HEK293 (cell line): ENCODE data around the gene AOC2.

Source experiments
- CTCF ChIA-PET: fragments of 350-600 bp; formaldehyde crosslinking; extraction: SDS; loops from one replicate; lab custom pipeline; 2021; ENCODE audit warnings: antibody characterized with exemption; lab: Yijun Ruan, JAX
- POLR2A ChIA-PET: fragments of 300-600 bp; formaldehyde crosslinking; extraction: SDS; loops from one replicate; lab custom pipeline; 2020; ENCODE audit warnings: antibody characterized with exemption, inconsistent platforms; lab: Yijun Ruan, JAX
- H3K27ac ChIP-seq: fragments of 200-500 bp; sonication (Bioruptor generic); 2 replicates; pipeline ENCODE4 v1.5.1; 2014; ENCODE audit warnings: low read depth, low read length, control low read depth, inconsistent platforms; ENCODE audit errors: extremely low read depth
- H3K36me3 ChIP-seq, 2 experiments: fragments of 200-500 bp in 1 of 2; sonication (Bioruptor generic) in 1 of 2; 1 replicate in 1 of 2; 2 replicates in 1 of 2; pipeline ENCODE4 v1.5.1; 2014 to 2017; ENCODE audit warnings: inconsistent platforms in 2 of 2, low read length in 2 of 2; ENCODE audit not compliant: control insufficient read depth in 2 of 2, insufficient read depth in 1 of 2
- H3K4me1 ChIP-seq: fragments of 200-500 bp; sonication (Bioruptor generic); 2 replicates; pipeline ENCODE4 v1.5.1; 2014; ENCODE audit warnings: mild to moderate bottlenecking, low read length, inconsistent platforms; ENCODE audit not compliant: control insufficient read depth, insufficient read depth
- H3K4me3 ChIP-seq: 2 replicates; pipeline ENCODE4 v1.5.1; 2011; ENCODE audit warnings: low read depth, mild to moderate bottlenecking, control low read depth, low read length, moderate library complexity
- H3K9me3 ChIP-seq: fragments of 200-500 bp; sonication (Bioruptor generic); 2 replicates; pipeline ENCODE4 v1.5.1; 2014; ENCODE audit warnings: low read depth, low read length, inconsistent platforms; ENCODE audit not compliant: control insufficient read depth, insufficient read depth
- EGR2 ChIP-seq: fragments of 450-650 bp; formaldehyde crosslinking; IDR thresholded peaks from 2 replicates; pipeline ENCODE4 v1.5.1; 2016; ENCODE audit warnings: low read depth, missing biosample characterization, missing genetic modification characterization
- GLI4 ChIP-seq: fragments of 450-650 bp; formaldehyde crosslinking; IDR thresholded peaks from 2 replicates; pipeline ENCODE4 v1.5.1; 2016; ENCODE audit warnings: missing biosample characterization, missing genetic modification characterization
- HOXA7 ChIP-seq: sonication (generic); formaldehyde crosslinking; IDR thresholded peaks from 2 replicates; pipeline ENCODE4 v1.8.1; 2022; ENCODE audit warnings: missing genetic modification reagents, borderline replicate concordance
- INSM2 ChIP-seq: fragments of 450-650 bp; formaldehyde crosslinking; IDR thresholded peaks from 2 replicates; pipeline ENCODE4 v1.5.1; 2016; ENCODE audit warnings: missing biosample characterization, missing genetic modification characterization
- PRDM1 ChIP-seq: fragments of 450-650 bp; formaldehyde crosslinking; IDR thresholded peaks from 2 replicates; pipeline ENCODE4; 2016; ENCODE audit warnings: missing biosample characterization, missing genetic modification characterization
- PRDM2 ChIP-seq: fragments of 450-650 bp; formaldehyde crosslinking; IDR thresholded peaks from 2 replicates; pipeline ENCODE4 v1.5.1; 2016; ENCODE audit warnings: missing biosample characterization, missing genetic modification characterization, borderline replicate concordance
- SP7 ChIP-seq: fragments of 450-650 bp; formaldehyde crosslinking; IDR thresholded peaks from 2 replicates; pipeline ENCODE4 v1.5.1; 2016; ENCODE audit warnings: missing biosample characterization, missing genetic modification characterization
- ZBTB21 ChIP-seq: fragments of 450-650 bp; formaldehyde crosslinking; IDR thresholded peaks from 2 replicates; pipeline ENCODE4 v1.5.1; 2017; ENCODE audit warnings: missing biosample characterization, missing genetic modification characterization
- ZNF112 ChIP-seq: fragments of 450-650 bp; formaldehyde crosslinking; IDR thresholded peaks from 2 replicates; pipeline ENCODE4 v1.5.0; 2017; ENCODE audit warnings: missing biosample characterization, missing genetic modification characterization
- ZNF138 ChIP-seq: fragments of 450-650 bp; formaldehyde crosslinking; IDR thresholded peaks from 2 replicates; pipeline ENCODE4 v1.5.1; 2016; ENCODE audit warnings: missing biosample characterization, missing genetic modification characterization, borderline replicate concordance
- ZNF18 ChIP-seq: fragments of 450-650 bp; formaldehyde crosslinking; IDR thresholded peaks from 2 replicates; pipeline ENCODE4 v1.5.1; 2016; ENCODE audit warnings: missing biosample characterization, missing genetic modification characterization
- ZNF2 ChIP-seq: fragments of 450-650 bp; formaldehyde crosslinking; IDR thresholded peaks from 2 replicates; pipeline ENCODE4 v1.5.1; 2016; ENCODE audit warnings: missing biosample characterization, missing genetic modification characterization
- ZNF211 ChIP-seq: fragments of 450-650 bp; formaldehyde crosslinking; IDR thresholded peaks from 2 replicates; pipeline ENCODE4 v1.5.1; 2016; ENCODE audit warnings: low read depth, missing biosample characterization, missing genetic modification characterization
- ZNF280C ChIP-seq: fragments of 450-650 bp; formaldehyde crosslinking; IDR thresholded peaks from 2 replicates; pipeline ENCODE4 v1.5.1; 2016; ENCODE audit warnings: missing biosample characterization, missing genetic modification characterization
- ZNF302 ChIP-seq: fragments of 450-650 bp; formaldehyde crosslinking; IDR thresholded peaks from 2 replicates; pipeline ENCODE4 v1.5.1; 2016; ENCODE audit warnings: missing biosample characterization, missing genetic modification characterization, low read depth
- ZNF37A ChIP-seq: fragments of 450-650 bp; IDR thresholded peaks from 2 replicates; pipeline ENCODE4 v1.5.1; 2018; ENCODE audit warnings: missing biosample characterization, missing genetic modification characterization
- ZNF426 ChIP-seq: fragments of 450-650 bp; formaldehyde crosslinking; IDR thresholded peaks from 2 replicates; pipeline ENCODE4 v1.5.1; 2017; ENCODE audit warnings: missing biosample characterization, missing genetic modification characterization, mild to moderate bottlenecking, inconsistent platforms, moderate library complexity
- ZNF501 ChIP-seq: fragments of 450-650 bp; formaldehyde crosslinking; IDR thresholded peaks from 2 replicates; pipeline ENCODE4 v1.5.1; 2016; ENCODE audit warnings: missing biosample characterization, missing genetic modification characterization
- ZNF791 ChIP-seq: fragments of 450-650 bp; formaldehyde crosslinking; IDR thresholded peaks from 2 replicates; pipeline ENCODE4 v1.5.1; 2016; ENCODE audit warnings: missing biosample characterization, missing genetic modification characterization
- ZNF837 ChIP-seq: fragments of 450-650 bp; formaldehyde crosslinking; IDR thresholded peaks from 2 replicates; pipeline ENCODE4 v1.5.1; 2016; ENCODE audit warnings: missing biosample characterization, missing genetic modification characterization

The AOC2 gene

GRCh38 chr17:42844271-42844670 lies at the start of gene AOC2:
TSS of gene AOC2 (plus strand) at chr17:42844580. CDS start at chr17:42844627, 47 bp downstream.
- H3K4me1 ChIP-seq, result no peaks in the 10 kb centered on the region
- H3K9me3 ChIP-seq, result no peaks in the 10 kb centered on the region
- no peak within 1 kb of the TSS for H3K27ac ChIP-seq
- CTCF ChIA-PET, result interaction anchor here (0.6 to 5.4 kb wide), 18 partner anchors 10 to 371 kb away, joined by 3 to 81 read pairs (median 4); partner anchors contain the start of genes IFI35, PSME3 and RPL27
- POLR2A ChIA-PET, result interaction anchor here (1.4 to 4.7 kb wide), 4 partner anchors 11 to 471 kb away, joined by 3 to 25 read pairs (median 10); partner anchors contain the start of genes PSME3 and RPL27
- no peak for TF ChIP-seq ZNF501 (tag by site-specific recombination)
- no peak for TF ChIP-seq ZNF211 (tag by site-specific recombination)
- no peak for TF ChIP-seq ZNF112 (tag by site-specific recombination)
- no peak for TF ChIP-seq SP7 (tag by site-specific recombination)
- no peak for TF ChIP-seq ZNF791 (tag by site-specific recombination)
- TF ChIP-seq ZNF426 (tag by site-specific recombination), result no peak
- peaks cover 25 to 66% of the 10 kb centered on the region in 2 experiments for H3K36me3 ChIP-seq
- no peak within 1 kb of the TSS for H3K4me3 ChIP-seq

GRCh38 chr17:42795061-42795460 lies 49.3 kb upstream of the AOC2 start:
- H3K27ac ChIP-seq, result no peak overlapping the region
- POLR2A ChIA-PET, result interaction anchor here (1.0 to 2.2 kb wide), 4 partner anchors 8 to 29 kb away, joined by 3 to 9 read pairs (median 4); partner anchors contain the start of gene BECN1
- no peaks in the 10 kb centered on the region for H3K9me3 ChIP-seq
- CTCF ChIA-PET, result no interaction called here
- no peak for TF ChIP-seq HOXA7
- TF ChIP-seq EGR2 (tag by site-specific recombination), result peak; percentile 21; the same call in 1 of the 2 replicates
- TF ChIP-seq ZNF837 (tag by site-specific recombination), result no peak
- TF ChIP-seq PRDM1, result 0 out of 2 replicates have a peak, but pooled peaks have one; percentile 5
- H3K4me1 ChIP-seq, result peaks cover 5% of the 10 kb centered on the region; the same call in 1 of the 2 replicates
- H3K4me3 ChIP-seq, result no peak overlapping the region
- peaks cover 0 to 33% of the 10 kb centered on the region in 2 experiments; a peak in 1 of 3 replicates for H3K36me3 ChIP-seq

- peaks cover 5% of the 10 kb centered on the region; the same call in 1 of the 2 replicates for H3K4me1 ChIP-seq
- POLR2A ChIA-PET, result interaction anchor here (1.0 to 2.2 kb wide), 3 partner anchors 9 to 26 kb away, joined by 3 to 9 read pairs (median 5); no protein-coding TSS in a partner anchor
- H3K4me3 ChIP-seq, result no peak overlapping the region
- H3K27ac ChIP-seq, result no peak overlapping the region
- H3K9me3 ChIP-seq, result no peaks in the 10 kb centered on the region
- CTCF ChIA-PET, result interaction anchor here (0.5 to 0.8 kb wide), 2 partner anchors 32 to 76 kb away, joined by 3 read pairs; no protein-coding TSS in a partner anchor
- H3K36me3 ChIP-seq, result peaks cover 0 to 33% of the 10 kb centered on the region in 2 experiments; a peak in 1 of 3 replicates
- TF ChIP-seq GLI4 (no peak), ZNF37A (tag by site-specific recombination) (no peak), INSM2 (tag by site-specific recombination) (no peak), PRDM2 (tag by site-specific recombination) (no peak), ZNF138 (no peak), ZNF2 (tag by site-specific recombination) (no peak), ZBTB21 (tag by site-specific recombination) (no peak), ZNF280C (tag by site-specific recombination) (no peak), ZNF18 (tag by site-specific recombination) (no peak), ZNF302 (tag by site-specific recombination) (no peak)
These were observed 48.9 kb upstream of the AOC2 start for GRCh38 chr17:42795465-42795864.
